ENCODE data around the gene NPC2.
A peak's percentile ranks its signal among the peaks of the same experiment; 100 is the strongest.
"Not testable (repeated sequence)": the region's sequence is repeated elsewhere in the genome, so short reads cannot be mapped to it uniquely, and the experiment has no call there.

The NPC2 gene

DNA sequence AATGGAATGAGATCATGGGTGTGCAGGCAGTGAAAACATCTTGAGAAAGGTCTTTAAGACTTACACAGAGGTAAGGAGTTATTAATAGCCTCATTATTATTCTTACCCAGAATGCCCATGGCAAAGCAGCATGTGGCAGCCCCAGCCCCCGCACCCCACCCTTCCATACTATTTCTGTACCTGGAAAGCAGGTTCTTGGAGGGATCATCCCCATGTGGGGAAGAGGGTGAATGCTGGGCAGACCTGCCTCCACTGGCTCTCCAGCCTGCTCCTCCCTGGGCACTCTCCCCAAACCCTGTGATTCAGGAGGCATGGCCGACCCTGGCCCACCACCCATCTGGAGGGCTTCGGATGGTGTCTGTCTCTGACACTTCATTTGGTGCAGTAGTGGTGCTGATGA is 28.3 kb downstream of the NPC2 start:
- DNase-seq, result no peak

DNA sequence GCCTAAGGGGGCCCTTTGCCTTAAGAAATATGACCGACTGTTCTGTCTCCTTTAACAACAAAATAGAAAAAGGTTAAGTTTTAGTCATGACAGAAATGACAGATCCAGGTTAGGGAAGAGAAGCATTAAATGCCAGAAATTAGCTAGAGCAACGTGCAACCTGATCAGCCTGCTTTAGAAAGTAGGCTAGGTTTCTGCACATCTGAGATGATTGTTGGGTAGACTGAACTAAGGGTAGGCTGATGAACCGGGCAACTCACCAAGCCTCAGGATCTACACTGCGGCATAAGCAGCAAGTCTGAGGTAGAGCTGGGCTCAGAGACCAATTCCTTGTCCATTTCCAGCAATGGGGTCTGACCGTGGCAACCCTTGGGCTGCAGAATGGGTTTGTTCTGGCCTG is 29.4 kb downstream of the NPC2 start:
- DNase-seq, result no peak

- DNase-seq, result no peak
These were observed 30.1 kb downstream of the NPC2 start for GRCh38 chr14:74462993-74463392.

- no peak for DNase-seq
These were observed 33.1 kb downstream of the NPC2 start for GRCh38 chr14:74459976-74460375.

DNA sequence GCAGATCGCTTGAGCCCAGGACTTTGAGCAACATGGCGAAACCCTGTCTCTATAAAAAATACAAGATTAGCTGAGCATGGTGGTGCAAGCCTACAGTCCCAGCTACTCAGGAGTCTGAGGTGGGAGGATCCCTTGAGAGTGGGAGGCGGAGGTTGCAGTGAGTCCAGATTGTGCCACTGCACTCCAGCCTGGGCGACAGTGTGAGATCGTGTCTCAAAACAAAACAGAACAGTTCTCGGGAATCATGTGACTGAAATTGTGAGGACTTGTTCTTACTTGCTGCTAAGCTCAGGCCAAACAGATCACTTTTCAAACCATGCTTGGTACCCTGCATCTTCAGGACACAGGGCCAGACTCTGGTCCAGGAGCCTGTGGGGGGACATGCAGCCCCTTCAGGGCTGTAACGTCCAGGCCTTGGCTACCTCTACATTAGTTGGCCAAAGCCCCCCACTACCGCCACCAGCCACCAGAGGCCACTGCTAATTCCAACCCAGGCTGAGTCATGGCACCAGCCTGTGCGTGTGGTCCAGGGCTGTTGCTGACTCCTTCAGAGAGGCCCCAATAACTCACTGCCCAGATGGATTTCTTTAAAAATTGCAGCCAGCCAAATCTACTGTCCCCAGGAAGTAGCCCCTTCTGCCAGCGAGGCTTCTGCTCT is 33.7 kb downstream of the NPC2 start:
- DNase-seq, result peak; percentile 31

DNA sequence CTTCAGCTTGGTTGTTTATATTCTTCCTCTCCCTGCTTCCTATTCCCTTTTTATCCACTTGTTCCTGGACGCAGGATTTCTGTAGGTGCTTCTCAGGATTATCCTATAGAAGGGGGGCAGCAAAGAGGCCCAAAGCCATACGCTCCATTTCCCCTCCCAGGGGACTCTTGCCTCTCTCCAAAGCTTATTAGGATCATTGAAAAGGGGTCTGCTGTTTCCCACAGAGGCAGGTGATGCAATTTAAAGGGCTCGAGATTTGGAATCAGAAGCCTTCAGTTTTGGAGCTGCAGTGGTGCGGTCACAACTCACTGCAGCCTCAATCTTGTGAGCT is 35.6 kb downstream of the NPC2 start:
- DNase-seq, result no peak

- DNase-seq, result no peak
These were observed 36.2 kb downstream of the NPC2 start for GRCh38 chr14:74456684-74457564.

DNA sequence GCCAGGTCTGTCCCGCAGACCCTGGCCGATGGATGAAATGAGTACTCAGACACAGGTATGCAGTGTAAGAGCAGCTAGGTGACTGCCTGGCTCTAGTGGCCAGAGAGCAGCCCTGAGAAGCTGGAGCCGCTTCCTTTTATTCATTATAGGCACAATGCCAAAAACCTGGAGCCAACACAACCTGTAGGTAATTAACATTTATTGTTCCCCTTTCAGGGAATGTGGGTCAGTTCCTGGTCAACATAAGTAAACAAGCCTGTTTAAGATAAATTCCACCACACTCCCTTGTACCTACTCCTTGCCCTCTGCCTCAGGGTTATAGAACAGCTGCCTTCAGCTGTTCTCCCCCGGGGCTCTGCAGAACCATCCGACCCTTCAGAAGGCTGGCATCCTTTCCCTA is 38.7 kb downstream of the NPC2 start:
- not testable (repeated sequence) for DNase-seq

- no peak for DNase-seq
These were observed 48.2 kb downstream of the NPC2 start for GRCh38 chr14:74444866-74445265.

- DNase-seq, result no peak
These were observed 50.3 kb downstream of the NPC2 start for GRCh38 chr14:74442757-74443156.

- no peak for DNase-seq
These were observed 52.0 kb downstream of the NPC2 start for GRCh38 chr14:74441113-74441512.

GRCh38 chr14:74438351-74438915 is 54.7 kb downstream of the NPC2 start:
- no peak for DNase-seq

DNA sequence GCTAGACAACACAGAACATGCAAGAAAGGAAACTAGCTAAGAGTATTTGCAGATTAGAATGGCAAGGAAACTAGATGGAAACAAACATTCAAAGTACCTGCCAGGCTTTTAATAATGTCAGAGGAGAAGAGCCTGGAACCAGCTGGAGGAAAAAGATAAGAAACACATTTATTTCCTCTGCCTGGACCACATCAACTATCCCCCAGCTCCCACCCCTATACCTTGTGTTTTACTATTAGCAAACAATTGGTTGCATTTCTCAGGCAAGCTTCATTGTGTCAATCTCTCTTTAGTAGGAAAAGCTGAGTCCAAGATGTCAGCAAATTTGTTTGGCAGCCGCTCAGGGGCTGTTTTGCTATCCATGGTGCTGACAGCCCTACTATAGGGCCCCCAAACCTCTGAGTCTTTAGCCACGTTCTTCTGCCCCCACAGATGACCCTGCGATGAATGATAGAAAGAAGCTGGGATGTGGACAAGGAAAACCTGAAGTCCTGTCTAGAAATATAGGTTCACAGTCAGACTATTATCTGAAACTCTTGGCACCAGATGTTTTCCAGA is 55.5 kb downstream of the NPC2 start:
- no peak for DNase-seq

DNA sequence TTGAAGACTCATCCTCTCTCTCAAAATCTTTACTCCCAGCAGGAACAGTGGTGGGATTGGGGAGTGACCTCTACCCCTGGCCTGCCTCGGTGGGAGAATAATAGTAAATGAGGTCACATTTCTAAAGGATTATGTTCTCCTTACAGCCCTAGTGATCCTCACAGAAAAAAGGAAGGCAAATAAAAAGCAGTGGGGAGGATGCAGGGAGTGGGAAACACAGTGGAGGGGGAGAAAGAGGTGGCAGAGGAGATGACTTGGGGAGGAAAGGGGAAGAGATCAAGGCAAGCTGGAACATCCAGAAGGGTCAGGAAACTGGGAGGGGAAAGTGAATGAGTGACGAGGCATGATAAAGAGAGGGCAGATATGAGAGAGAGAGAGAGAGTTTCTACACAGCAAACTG is 58.8 kb downstream of the NPC2 start:
- DNase-seq, result no peak

DNA sequence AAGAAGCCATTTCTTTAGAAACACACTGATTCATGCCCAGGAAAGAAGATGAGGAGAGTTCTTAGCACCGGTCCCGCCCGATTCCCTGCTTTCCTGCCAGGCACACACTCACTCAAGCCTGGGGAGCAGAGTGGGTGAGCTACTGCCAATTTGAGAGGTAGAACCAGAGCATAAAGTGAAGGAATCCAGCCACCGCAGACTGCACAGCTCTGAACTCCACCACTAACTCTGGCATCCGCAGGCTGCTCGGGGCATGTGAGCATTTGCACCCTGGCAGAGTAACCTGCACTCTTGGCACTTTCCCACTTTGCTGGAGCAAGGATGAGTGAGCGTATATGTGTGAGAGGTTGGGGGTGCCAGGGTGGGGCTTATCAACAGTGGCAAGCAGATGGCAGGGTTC is 63.1 kb downstream of the NPC2 start:
- no peak for DNase-seq
